Bronchial epithelial cell (primary cell): Measurements from ENCODE around the gene TBCEL. TPM values are rescaled to one million over a fixed set of nuclear protein-coding genes. Genes with fewer than 3 reads are reported as not detected.

Source experiments
- DNase-seq: peaks from one replicate; pipeline ENCODE4 v3.0.0-alpha.2; 2010; ENCODE audit warnings: low read depth
- FAIRE-seq: peaks from 2 replicates; lab custom pipeline; 2011; peaks lifted over from hg19 to GRCh38; lab: Jason Lieb, UNC
- H3K27me3 ChIP-seq: 2 replicates; pipeline ENCODE4 v1.5.1; 2011; ENCODE audit warnings: low read length; ENCODE audit not compliant: control insufficient read depth, insufficient read depth
- H3K36me3 ChIP-seq: 2 replicates; pipeline ENCODE4 v1.5.1; 2011; ENCODE audit warnings: low read length; ENCODE audit not compliant: control insufficient read depth, insufficient read depth
- H3K4me3 ChIP-seq: 2 replicates; pipeline ENCODE4 v1.5.1; 2011; ENCODE audit warnings: mild to moderate bottlenecking, low read depth, low read length, control low read depth
- CTCF ChIP-seq: IDR thresholded peaks from 2 replicates; pipeline ENCODE4 v1.5.1; 2011; ENCODE audit warnings: mild to moderate bottlenecking, moderate library complexity, low read length, control low read depth, inconsistent platforms; ENCODE audit not compliant: insufficient read depth, severe bottlenecking
- total RNA-seq: library from RNA; depleted of rRNA; stranded (reverse); fragments of >200 nt; gene quantifications from 2 replicates; pipeline ENCODE4 v1.2.1, GENCODE V29; 2014

TBCEL gene
- total RNA-seq, 1 donor from 2014 or later = 15.0 TPM

DNA sequence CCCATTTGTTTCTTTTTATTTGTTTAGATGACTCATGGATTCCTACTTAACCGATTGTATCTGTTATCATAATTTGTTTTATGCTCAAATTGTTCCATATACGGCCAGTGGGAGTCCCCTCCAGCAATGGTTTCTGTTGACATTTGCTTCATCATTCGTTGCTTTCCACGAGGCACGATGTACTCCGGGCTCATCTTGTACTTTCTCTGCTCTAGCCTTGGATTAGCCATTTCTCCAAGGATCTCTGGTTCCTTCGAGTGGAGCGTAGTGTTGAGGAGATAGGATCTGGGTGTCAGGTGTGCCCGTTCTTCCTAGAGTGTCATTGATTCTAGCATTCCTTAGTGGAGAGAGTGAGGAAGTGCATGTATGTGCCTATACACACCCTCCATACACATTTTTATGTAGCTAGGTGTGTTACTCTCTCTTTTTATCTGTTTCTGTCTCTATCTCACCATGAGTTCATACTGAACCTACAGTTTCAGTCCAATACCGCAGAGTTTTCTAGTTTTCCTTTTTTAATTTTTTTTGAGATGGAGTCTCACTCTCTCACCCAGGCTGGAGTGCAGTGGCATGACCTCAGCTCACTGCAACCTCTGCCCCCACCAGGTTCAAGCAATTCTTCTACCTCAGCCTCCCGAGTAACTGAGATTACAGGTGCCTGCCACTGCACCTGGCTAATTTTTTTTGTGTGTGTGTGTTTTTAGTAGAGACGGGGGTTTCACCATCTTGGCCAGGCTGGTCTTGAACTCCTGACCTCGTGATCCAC is 108.5 kb downstream of the TBCEL start:
- TF ChIP-seq CTCF = no peak
- peak; percentile 68 for FAIRE-seq
- Histone ChIP-seq H3K27me3 (no peaks in the 10 kb centered on the region), H3K36me3 (no peaks in the 10 kb centered on the region), H3K4me3 (no peak overlapping the region)
- DNase-seq = no peak

GRCh38 chr11:121134741-121135312 is 110.9 kb downstream of the TBCEL start:
- no peak for TF ChIP-seq CTCF
- Histone ChIP-seq H3K27me3 (no peaks in the 10 kb centered on the region), H3K4me3 (no peak overlapping the region), H3K36me3 (no peaks in the 10 kb centered on the region)
- no peak for DNase-seq
- FAIRE-seq = no peak

- no peaks in the 10 kb centered on the region for H3K27me3 ChIP-seq
- DNase-seq = no peak
- H3K36me3 ChIP-seq = no peaks in the 10 kb centered on the region
- peak; percentile 84 for FAIRE-seq
- TF ChIP-seq CTCF = no peak
- H3K4me3 ChIP-seq = no peak overlapping the region
Observed at GRCh38 chr11:121137005-121137404, 113.1 kb downstream of the TBCEL start.

DNA sequence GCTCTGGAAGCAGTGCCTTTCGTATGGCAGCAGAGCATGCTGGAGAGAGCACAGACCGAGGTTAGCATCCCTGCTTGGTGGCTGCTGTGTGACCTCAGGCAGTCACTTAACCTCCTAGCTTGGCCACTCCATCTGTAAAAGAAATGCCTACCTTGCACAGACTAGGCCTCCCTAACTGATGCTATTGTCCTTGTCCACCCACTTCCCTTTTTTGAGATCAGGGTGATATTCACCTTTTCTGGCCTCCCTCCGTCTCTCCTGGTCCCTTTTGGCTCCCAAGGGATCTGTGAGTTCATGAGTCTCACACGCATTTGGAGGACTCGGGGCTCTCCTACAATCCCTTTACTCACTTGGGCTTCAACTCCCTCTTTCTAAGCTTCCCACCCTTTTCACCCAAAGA is 114.4 kb downstream of the TBCEL start:
- Histone ChIP-seq H3K4me3 (no peak overlapping the region), H3K36me3 (no peaks in the 10 kb centered on the region), H3K27me3 (no peaks in the 10 kb centered on the region)
- DNase-seq = no peak
- peak; percentile 18 for FAIRE-seq
- no peak for TF ChIP-seq CTCF

GRCh38 chr11:121140369-121140768 is 116.5 kb downstream of the TBCEL start:
- H3K36me3 ChIP-seq = no peaks in the 10 kb centered on the region
- DNase-seq (no peak), FAIRE-seq (no peak)
- no peak overlapping the region for H3K4me3 ChIP-seq
- H3K27me3 ChIP-seq = no peaks in the 10 kb centered on the region
- no peak for TF ChIP-seq CTCF

Other genes with a start within 250 kb of the TBCEL start
- gene TECTA, start 77.1 kb downstream of the TBCEL start, total RNA-seq = under 0.01 and 0.38 TPM in 2 replicates